Testis (tissue), 2 donors: ENCODE results near the gene CMTM8.

Source experiments
- CTCF ChIP-seq, 3 experiments: fragments of 450-650 bp in 2 of 3; fragments of 200-600 bp in 1 of 3; sonication (generic) in 1 of 3; IDR thresholded peaks; one replicate each; pipeline ENCODE4 v1.5.1; 2016 to 2019; ENCODE audit warnings: antibody characterized with exemption in 3 of 3, mild to moderate bottlenecking in 2 of 3, moderate library complexity in 1 of 3
- POLR2A ChIP-seq: fragments of 450-650 bp; IDR thresholded peaks from one replicate; pipeline ENCODE4 v1.6.1; 2017; ENCODE audit warnings: antibody characterized with exemption, mild to moderate bottlenecking, moderate library complexity

DNA sequence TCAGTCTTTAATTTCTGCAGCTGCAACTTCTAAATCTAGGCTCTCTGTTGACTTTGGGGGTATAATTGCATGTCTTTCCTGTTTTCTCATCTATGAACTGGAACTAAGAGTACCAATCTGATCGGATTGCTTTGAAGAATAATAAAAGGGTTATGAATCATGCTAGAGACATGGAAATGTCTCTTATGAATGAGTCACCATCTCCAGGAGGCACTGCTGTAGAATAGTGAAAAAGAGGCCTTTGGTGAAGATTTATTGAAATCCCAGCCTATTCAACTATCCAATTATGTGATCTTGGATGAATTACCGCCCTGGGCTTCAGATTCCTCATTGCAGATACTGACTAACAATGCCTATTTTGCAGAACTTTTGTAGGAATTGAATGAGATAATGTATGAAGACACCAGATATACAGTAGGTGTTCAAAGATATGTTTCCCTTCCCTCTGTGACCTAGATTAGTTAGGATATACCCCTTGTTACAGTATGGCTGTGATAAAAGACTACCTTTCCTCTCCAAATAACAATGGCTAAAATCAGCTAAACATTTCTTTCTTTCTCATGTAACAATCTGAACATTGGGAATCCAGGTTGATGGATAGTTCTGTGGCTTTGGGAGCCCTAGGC, 11.5 kb upstream of the CMTM8 start:
- TF ChIP-seq CTCF (IDR thresholded peaks at IDR 0.05), result no peak
- no peak for TF ChIP-seq POLR2A
